PC-9 (cell line): ENCODE data around the gene ATF6. TPM values are rescaled to one million over a fixed set of nuclear protein-coding genes. Genes with fewer than 3 reads are reported as not detected.

Experiments
- BruUV-seq: library from RNA; stranded (reverse); fragments of 400-500 nt; replicated peaks from 2 replicates; lab custom pipeline; 2021; lab: Mats Ljungman, UMichigan
- CTCF ChIA-PET: fragments of 300-600 bp; sonication (Branson Sonifier 250); formaldehyde crosslinking; loops from one replicate; lab custom pipeline; 2022; ENCODE audit warnings: antibody characterized with exemption; lab: Charles Lee
- POLR2A ChIA-PET: fragments of 300-600 bp; sonication (Branson Sonifier 250); formaldehyde crosslinking; loops from one replicate; lab custom pipeline; 2022; ENCODE audit warnings: antibody characterized with exemption; ENCODE audit not compliant: unreplicated experiment; lab: Charles Lee
- DNase-seq, 2 experiments: peaks; one replicate each; pipeline versions ENCODE4 v3.0.0 to v3.0.0-alpha.2; 2015 to 2022; ENCODE audit warnings: mixed read lengths in 1 of 2
- H2AFZ ChIP-seq: fragments of 200-600 bp; sonication (generic); 2 replicates; pipeline ENCODE4 v1.8.1; 2017; ENCODE audit warnings: antibody characterized with exemption
- H3F3A ChIP-seq: fragments of 200-600 bp; sonication (generic); 2 replicates; pipeline ENCODE4 v1.8.1; 2017; ENCODE audit warnings: antibody characterized with exemption, mild to moderate bottlenecking, low read depth; ENCODE audit not compliant: insufficient read depth
- H3K27ac ChIP-seq: fragments of 200-600 bp; sonication (generic); 2 replicates; pipeline ENCODE4 v1.6.1; 2016; ENCODE audit warnings: mixed run types
- H3K27me3 ChIP-seq: fragments of 200-600 bp; sonication (generic); 2 replicates; pipeline ENCODE4 v1.6.1; 2016; ENCODE audit warnings: low read depth, mixed run types; ENCODE audit not compliant: insufficient read depth
- H3K36me3 ChIP-seq: fragments of 200-600 bp; sonication (generic); 2 replicates; pipeline ENCODE4 v1.6.1; 2016; ENCODE audit warnings: low read depth, mixed run types
- H3K4me1 ChIP-seq: fragments of 200-600 bp; sonication (generic); replicated peaks from 2 replicates; pipeline ENCODE4 v1.6.1; 2016; ENCODE audit warnings: mixed run types; ENCODE audit not compliant: insufficient read depth
- H3K4me2 ChIP-seq: fragments of 200-600 bp; sonication (generic); 2 replicates; pipeline ENCODE4 v1.6.1; 2017; ENCODE audit warnings: mixed run types
- H3K4me3 ChIP-seq: fragments of 200-600 bp; sonication (generic); 2 replicates; pipeline ENCODE4 v1.6.1; 2016; ENCODE audit warnings: mixed run types
- H3K79me2 ChIP-seq: fragments of 200-600 bp; sonication (generic); 2 replicates; pipeline ENCODE4 v1.6.1; 2017; ENCODE audit warnings: low read depth, mixed run types
- H3K9me2 ChIP-seq: fragments of 200-600 bp; sonication (generic); 2 replicates; pipeline ENCODE4 v1.8.1; 2017; ENCODE audit warnings: mild to moderate bottlenecking; ENCODE audit not compliant: insufficient read depth
- H3K9me3 ChIP-seq: fragments of 200-600 bp; sonication (generic); 2 replicates; pipeline ENCODE4 v1.8.1; 2016; ENCODE audit warnings: low read depth; ENCODE audit not compliant: insufficient read depth
- H4K20me1 ChIP-seq: fragments of 200-600 bp; sonication (generic); 2 replicates; pipeline ENCODE4 v1.8.1; 2017; ENCODE audit not compliant: insufficient read depth
- CTCF ChIP-seq: fragments of 200-600 bp; sonication (generic); conservative IDR thresholded peaks from 2 replicates; pipeline ENCODE4 v1.6.1; 2017; ENCODE audit warnings: mixed run types, antibody characterized with exemption, mild to moderate bottlenecking, moderate library complexity
- EZH2 ChIP-seq: fragments of 200-600 bp; sonication (generic); IDR thresholded peaks from 2 replicates; pipeline ENCODE4 v1.8.0; 2017; ENCODE audit warnings: antibody characterized with exemption, low read depth
- intact Hi-C: fragments of 100-400 bp; cut with micrococcal nuclease; formaldehyde crosslinking; loops from one replicate; pipeline ENCODE4 v1.10.0; 2022; ENCODE audit not compliant: unreplicated experiment
- total RNA-seq: library from RNA; stranded (reverse); gene quantifications from 2 replicates; pipeline ENCODE4 v1.2.3, GENCODE V29; 2021

ATF6 gene
- total RNA-seq, 1 experiment from 2014 or later = 19.5 TPM

- Histone ChIP-seq H3K4me3 (peak overlapping the region; percentile 97), H3K4me1 (peaks cover 66% of the 10 kb centered on the region), H3K9me3 (no peaks in the 10 kb centered on the region), H3K27ac (peak overlapping the region; percentile 69), H3K4me2 (peak overlapping the region; percentile 99), H3K9me2 (no peaks in the 10 kb centered on the region), H3F3A (peaks cover 27% of the 10 kb centered on the region), H3K27me3 (no peaks in the 10 kb centered on the region), H4K20me1 (no peaks in the 10 kb centered on the region), H3K79me2 (peaks cover 18% of the 10 kb centered on the region), H2AFZ (peak overlapping the region; percentile 88), H3K36me3 (no peaks in the 10 kb centered on the region)
- intact Hi-C loops = loop anchor here (2.0 kb wide), 2 partner anchors 23 to 113 kb away; partner anchors contain the start of gene DUSP12
- CTCF ChIA-PET = no interaction called here
- DNase-seq = peak; percentile 44 to 51
- TF ChIP-seq EZH2 (no peak), CTCF (0 out of 2 replicates have a peak, but pooled peaks have one; percentile 24)
- TSS peak; percentile 49 for BruUV-seq
- POLR2A ChIA-PET = interaction anchor here (0.5 to 0.7 kb wide), 3 partner anchors 326 to 1318 kb away, joined by 5 to 9 read pairs (median 6); no protein-coding TSS in a partner anchor
These were observed 40.1 kb upstream of the ATF6 start for GRCh38 chr1:161725908-161726472.

- intact Hi-C loops = loop anchor here (2.0 kb wide), 2 partner anchors 22 to 114 kb away; partner anchors contain the start of gene DUSP12
- H3K36me3 ChIP-seq = no peaks in the 10 kb centered on the region
- H3K4me1 ChIP-seq = peaks cover 66% of the 10 kb centered on the region
- ChIA-PET CTCF (interaction anchor here (0.7 kb wide), 1 partner anchor 114 kb away, joined by 5 read pairs; no protein-coding TSS in a partner anchor), POLR2A (interaction anchor here (0.5 to 0.7 kb wide), 3 partner anchors 327 to 1319 kb away, joined by 3 to 9 read pairs (median 5); no protein-coding TSS in a partner anchor)
- peak overlapping the region; percentile 99 for H3K4me2 ChIP-seq
- H3K27ac ChIP-seq = peak overlapping the region; percentile 88
- H3K27me3 ChIP-seq = no peaks in the 10 kb centered on the region
- no peaks in the 10 kb centered on the region for H4K20me1 ChIP-seq
- TF ChIP-seq CTCF (no peak), EZH2 (no peak)
- DNase-seq = peak; percentile 70 to 80
- no peaks in the 10 kb centered on the region for H3K9me2 ChIP-seq
- peak overlapping the region; percentile 93 for H2AFZ ChIP-seq
- peaks cover 27% of the 10 kb centered on the region for H3F3A ChIP-seq
- peaks cover 18% of the 10 kb centered on the region for H3K79me2 ChIP-seq
- no peaks in the 10 kb centered on the region for H3K9me3 ChIP-seq
- H3K4me3 ChIP-seq = peak overlapping the region; percentile 97
- no TSS peak for BruUV-seq
These were observed 39.5 kb upstream of the ATF6 start for GRCh38 chr1:161726473-161727255.

- H3K4me2 ChIP-seq = peak overlapping the region; percentile 92
- ChIA-PET POLR2A (interaction anchor here (0.7 kb wide), 1 partner anchor 607 kb away, joined by 3 read pairs; no protein-coding TSS in a partner anchor), CTCF (interaction anchor here (0.6 to 0.7 kb wide), 2 partner anchors 11 to 115 kb away, joined by 3 to 5 read pairs; no protein-coding TSS in a partner anchor)
- peaks cover 61% of the 10 kb centered on the region for H3K4me1 ChIP-seq
- no peaks in the 10 kb centered on the region for H3K27me3 ChIP-seq
- H3K9me3 ChIP-seq = no peaks in the 10 kb centered on the region
- peak overlapping the region; percentile 93 for H2AFZ ChIP-seq
- TF ChIP-seq CTCF = no peak
- no peak for TF ChIP-seq EZH2
- no peaks in the 10 kb centered on the region for H3K9me2 ChIP-seq
- peak overlapping the region; percentile 97 for H3K4me3 ChIP-seq
- no peaks in the 10 kb centered on the region for H4K20me1 ChIP-seq
- intact Hi-C loops = loop anchor here (2.0 kb wide), 2 partner anchors 21 to 115 kb away; partner anchors contain the start of gene DUSP12
- peaks cover 27% of the 10 kb centered on the region for H3F3A ChIP-seq
- H3K36me3 ChIP-seq = no peaks in the 10 kb centered on the region
- H3K79me2 ChIP-seq = peaks cover 18% of the 10 kb centered on the region
- DNase-seq = no peak
- BruUV-seq = TSS peak; percentile 95
- H3K27ac ChIP-seq = peak overlapping the region; percentile 88
These were observed 38.7 kb upstream of the ATF6 start for GRCh38 chr1:161727256-161727924.
